ENCODE measurements around the gene PRPF39.

DNA sequence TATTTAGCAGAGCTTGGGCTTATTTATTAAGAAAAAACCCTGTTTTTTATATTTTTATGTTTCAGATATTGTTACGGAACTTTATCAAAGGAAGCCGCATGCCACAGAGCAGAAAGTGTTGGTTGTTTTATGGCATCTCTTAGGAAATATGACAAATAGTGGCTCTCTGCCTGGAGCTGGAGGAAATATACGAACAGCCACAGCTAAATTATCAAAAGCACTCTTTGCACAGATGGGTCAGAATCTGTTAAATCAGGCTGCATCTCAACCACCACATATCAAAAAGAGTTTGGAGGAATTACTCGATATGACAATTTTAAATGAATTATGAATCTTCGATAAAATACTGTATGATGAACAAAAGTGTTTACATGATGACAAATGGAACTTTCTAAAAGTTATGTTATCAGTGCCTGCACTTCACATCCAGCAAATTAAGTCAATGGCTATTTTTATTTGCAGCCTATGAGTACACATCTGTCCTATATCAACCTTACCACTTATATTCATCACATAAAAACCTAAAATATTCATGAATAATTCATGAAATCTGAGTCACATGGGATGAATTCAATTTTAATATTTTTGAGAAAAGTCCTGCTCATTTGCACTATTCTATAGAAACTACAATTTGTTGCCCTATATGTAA is 10.6 kb upstream of the PRPF39 start:
- TF ChIP-seq POLR2A (IDR thresholded peaks at IDR 0.05) (no peak), POLR2AphosphoS5 (IDR thresholded peaks at IDR 0.05) (no peak)
- TF ChIP-seq, protein P1, sequence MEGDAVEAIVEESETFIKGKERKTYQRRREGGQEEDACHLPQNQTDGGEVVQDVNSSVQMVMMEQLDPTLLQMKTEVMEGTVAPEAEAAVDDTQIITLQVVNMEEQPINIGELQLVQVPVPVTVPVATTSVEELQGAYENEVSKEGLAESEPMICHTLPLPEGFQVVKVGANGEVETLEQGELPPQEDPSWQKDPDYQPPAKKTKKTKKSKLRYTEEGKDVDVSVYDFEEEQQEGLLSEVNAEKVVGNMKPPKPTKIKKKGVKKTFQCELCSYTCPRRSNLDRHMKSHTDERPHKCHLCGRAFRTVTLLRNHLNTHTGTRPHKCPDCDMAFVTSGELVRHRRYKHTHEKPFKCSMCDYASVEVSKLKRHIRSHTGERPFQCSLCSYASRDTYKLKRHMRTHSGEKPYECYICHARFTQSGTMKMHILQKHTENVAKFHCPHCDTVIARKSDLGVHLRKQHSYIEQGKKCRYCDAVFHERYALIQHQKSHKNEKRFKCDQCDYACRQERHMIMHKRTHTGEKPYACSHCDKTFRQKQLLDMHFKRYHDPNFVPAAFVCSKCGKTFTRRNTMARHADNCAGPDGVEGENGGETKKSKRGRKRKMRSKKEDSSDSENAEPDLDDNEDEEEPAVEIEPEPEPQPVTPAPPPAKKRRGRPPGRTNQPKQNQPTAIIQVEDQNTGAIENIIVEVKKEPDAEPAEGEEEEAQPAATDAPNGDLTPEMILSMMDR (IDR thresholded peaks at IDR 0.05) = no peak

Data from prostate gland (tissue), 2 donors.